Omental fat pad (tissue), 4 donors: Measurements from ENCODE around the gene PROC. TPM values are rescaled to one million over a fixed set of nuclear protein-coding genes. Genes with fewer than 3 reads are reported as not detected.

ENCODE experiments used
- ATAC-seq: fragments of 150-250 bp; one replicate; pipeline ENCODE4 v1.9.1; 2016; ENCODE audit warnings: mild to moderate bottlenecking, moderate library complexity; ENCODE audit not compliant: low FRiP score
- DNase-seq: peaks from one replicate; pipeline ENCODE4 v3.0.0-alpha.2; 2019; ENCODE audit warnings: low spot score
- CTCF ChIP-seq, 3 donors: fragments of 450-650 bp; IDR thresholded peaks; one replicate each; pipeline ENCODE4 v1.5.1; 2016 to 2017; ENCODE audit warnings: antibody characterized with exemption in 3 of 3, mild to moderate bottlenecking in 3 of 3, moderate library complexity in 2 of 3
- total RNA-seq, 4 donors: library from RNA; depleted of rRNA; stranded (reverse); fragments of >200 nt; gene quantifications; one replicate each; pipeline ENCODE4 v1.1.0, GENCODE V29; 2016

The PROC gene
- total RNA-seq, 4 donors from 2014 or later = not detected

- ATAC-seq (no peak), DNase-seq (no peak)
- no peak for TF ChIP-seq CTCF (IDR thresholded peaks at IDR 0.05)
Observed at GRCh38 chr2:127428057-127428814, 10.0 kb downstream of the PROC start.

GRCh38 chr2:127428815-127429109 lies 10.5 kb downstream of the PROC start:
- no peak for ATAC-seq
- no peak for TF ChIP-seq CTCF (IDR thresholded peaks at IDR 0.05)
- no peak for DNase-seq

GRCh38 chr2:127429291-127429690 lies 11.1 kb downstream of the PROC start:
- no peak for DNase-seq
- ATAC-seq = no peak
- no peak for TF ChIP-seq CTCF (IDR thresholded peaks at IDR 0.05)

- DNase-seq = no peak
- ATAC-seq = no peak
- no peak for TF ChIP-seq CTCF (IDR thresholded peaks at IDR 0.05)
Observed at GRCh38 chr2:127429844-127430425, 11.7 kb downstream of the PROC start.

DNA sequence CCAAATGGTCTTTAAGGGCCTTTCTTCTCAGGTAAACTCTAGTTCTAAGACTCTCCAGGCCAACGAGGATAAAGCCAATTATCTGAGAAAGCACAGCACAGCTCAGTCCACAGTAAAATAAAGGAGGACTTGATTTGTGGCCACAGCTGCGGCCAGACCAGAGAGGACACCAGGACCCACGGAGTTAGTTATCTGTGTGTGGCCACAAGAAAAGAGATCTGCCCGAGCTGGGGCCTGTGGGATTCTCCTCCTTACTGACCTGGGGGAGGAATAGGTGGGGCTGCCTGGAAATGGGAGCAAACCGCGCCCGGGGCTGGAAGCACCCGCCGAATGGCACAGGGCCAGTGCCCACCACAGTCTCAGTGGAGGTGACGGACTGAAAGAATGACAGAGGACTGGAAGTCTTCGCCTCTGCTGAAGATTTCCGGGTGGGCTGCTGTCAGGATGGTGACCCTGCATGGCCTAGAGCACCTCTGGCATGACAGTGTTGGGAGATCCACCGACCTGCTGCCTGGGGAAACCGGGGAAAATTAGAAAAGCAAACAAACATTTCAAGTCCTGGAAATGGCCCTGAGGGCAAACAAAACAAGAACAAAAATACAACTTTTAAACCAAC lies 13.3 kb downstream of the PROC start:
- DNase-seq = no peak
- no peak for ATAC-seq
- no peak for TF ChIP-seq CTCF (IDR thresholded peaks at IDR 0.05)

- DNase-seq = no peak
- no peak for ATAC-seq
- no peak for TF ChIP-seq CTCF (IDR thresholded peaks at IDR 0.05)
Observed at GRCh38 chr2:127434515-127434914, 16.3 kb downstream of the PROC start.

GRCh38 chr2:127437056-127437455 lies 18.8 kb downstream of the PROC start:
- no peak for DNase-seq
- no peak for ATAC-seq
- TF ChIP-seq CTCF (IDR thresholded peaks at IDR 0.05) = no peak
